ENCODE results near the gene SPATA24.
"Not testable (repeated sequence)": the region's sequence is repeated elsewhere in the genome, so short reads cannot be mapped to it uniquely, and the experiment has no call there.

SPATA24 gene

DNA sequence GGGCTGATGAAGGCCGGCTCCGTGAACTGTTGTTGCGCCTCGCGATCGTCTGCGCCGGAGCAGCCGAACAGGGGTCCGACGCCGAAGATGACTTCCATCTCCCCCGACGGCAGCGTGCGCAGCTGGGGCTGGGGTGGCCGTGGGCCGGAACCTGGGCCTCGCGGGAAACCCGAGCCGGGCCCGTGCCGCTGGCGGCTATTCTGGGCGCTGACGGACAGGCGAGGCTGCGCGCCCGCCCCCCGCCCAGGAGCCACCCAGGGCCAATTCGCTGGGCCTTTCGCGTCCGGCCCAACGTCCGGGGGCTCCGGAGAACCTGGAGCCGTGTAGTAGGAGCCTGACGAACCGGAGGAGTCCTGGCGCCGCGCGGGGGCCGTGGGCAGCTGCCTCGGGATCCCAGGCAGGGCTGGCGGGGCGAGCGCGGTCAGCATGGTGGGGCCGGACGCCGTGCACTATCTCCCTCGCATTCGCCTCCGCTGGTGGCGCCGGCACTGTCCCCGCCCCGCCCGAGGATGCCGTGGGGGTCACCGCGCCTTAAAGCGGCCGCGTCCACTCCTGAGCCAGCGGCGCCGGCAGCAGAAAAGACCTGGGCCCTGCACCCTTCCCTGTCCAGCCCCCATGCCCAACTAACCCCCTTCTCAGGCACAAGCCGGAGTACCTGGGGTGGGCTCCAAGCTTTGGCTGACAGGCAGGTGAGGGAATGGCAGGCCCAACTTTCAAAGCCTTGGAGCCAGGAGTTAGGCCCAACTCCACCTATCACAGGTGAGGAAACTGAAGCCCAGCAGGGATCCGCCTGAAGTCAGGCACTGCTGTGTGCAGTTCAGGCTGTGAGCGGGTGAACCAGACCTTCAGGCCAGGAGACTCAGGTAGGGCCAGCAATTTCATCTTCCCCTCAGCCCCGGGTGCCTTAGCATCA, 9.0 kb downstream of the SPATA24 start, which contains the start of gene PROB1:
PROB1 (minus strand) TSS at position 451 of the 913 bp plus-strand sequence; CDS start at position 428, 23 bp downstream.
- no peak for DNase-seq

DNA sequence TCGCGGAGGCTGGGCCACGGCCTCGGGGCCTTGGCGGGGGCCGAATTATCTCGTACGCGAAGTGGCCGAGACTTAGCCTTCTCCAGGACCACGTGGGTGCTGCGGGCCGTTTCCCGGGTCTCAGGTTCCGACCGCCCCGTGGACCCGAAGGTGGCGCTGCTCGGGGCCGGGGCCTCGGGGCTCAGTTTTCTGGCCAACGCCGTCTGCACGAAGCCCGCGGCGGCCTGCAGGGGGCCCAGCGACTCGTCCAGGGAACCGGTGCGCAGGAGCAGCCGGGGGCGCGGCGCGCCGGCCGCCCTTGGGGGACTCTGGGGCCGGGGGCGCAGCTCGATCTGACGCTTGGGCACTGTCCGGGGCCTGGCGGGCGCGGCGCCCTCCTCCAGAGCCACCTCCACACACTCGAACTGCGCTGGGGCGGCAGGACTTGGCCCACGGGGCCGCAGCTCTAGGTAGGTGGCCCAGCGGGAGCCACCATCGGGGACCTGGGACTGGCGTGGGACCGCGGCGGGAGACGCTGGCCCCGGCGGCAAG, 9.7 kb downstream of the SPATA24 start:
- DNase-seq, result peak; percentile 38

- no peak for DNase-seq
These were observed 10.3 kb downstream of the SPATA24 start for GRCh38 chr5:139393497-139394122.

DNA sequence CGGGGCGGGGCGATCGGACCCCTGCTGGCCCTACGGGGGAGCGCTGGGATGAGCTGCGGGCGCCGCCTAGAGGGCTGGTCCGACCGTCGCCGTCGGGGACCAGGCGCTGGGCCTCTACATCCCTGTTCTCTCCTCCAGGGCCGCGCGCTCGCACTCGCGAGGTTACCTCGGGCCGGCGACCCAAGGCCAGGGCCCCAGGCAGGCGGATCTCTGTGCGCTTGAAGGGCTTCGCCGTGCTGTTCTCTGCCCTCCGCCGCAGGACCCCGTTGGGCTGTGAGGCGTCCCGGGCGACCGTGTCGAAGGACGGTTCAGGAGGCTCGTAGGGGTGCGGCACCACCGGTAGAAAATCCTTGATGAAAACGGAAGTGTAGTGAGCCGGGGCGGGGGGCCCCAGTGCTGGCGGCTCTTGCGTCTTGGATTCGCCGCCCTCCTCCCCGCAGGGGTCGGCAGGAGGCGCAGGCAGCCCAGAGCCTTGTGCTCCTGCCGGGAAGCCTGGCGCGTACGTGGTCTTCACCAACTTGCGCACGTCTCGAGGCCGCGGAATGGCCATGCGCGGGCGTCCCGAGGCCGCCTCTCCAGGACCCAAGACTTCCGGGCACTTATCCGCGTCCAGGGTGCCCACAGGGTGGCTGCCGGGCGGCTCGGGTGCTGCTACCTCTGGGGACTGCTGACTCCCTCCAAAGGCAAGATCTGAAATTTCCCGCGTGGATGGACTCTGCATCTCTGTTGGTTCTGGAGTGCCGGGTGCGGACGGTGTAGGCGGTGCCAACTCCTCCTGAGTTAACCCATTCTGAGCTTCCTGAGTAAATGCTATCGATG, 11.0 kb downstream of the SPATA24 start:
- DNase-seq, result peak; percentile 67

- no peak for DNase-seq
These were observed 11.6 kb downstream of the SPATA24 start for GRCh38 chr5:139392324-139392677.

- peak; percentile 39 for DNase-seq
These were observed 12.1 kb downstream of the SPATA24 start for GRCh38 chr5:139391570-139392323.

GRCh38 chr5:139390639-139391569, 13.0 kb downstream of the SPATA24 start:
- DNase-seq, result no peak

DNA sequence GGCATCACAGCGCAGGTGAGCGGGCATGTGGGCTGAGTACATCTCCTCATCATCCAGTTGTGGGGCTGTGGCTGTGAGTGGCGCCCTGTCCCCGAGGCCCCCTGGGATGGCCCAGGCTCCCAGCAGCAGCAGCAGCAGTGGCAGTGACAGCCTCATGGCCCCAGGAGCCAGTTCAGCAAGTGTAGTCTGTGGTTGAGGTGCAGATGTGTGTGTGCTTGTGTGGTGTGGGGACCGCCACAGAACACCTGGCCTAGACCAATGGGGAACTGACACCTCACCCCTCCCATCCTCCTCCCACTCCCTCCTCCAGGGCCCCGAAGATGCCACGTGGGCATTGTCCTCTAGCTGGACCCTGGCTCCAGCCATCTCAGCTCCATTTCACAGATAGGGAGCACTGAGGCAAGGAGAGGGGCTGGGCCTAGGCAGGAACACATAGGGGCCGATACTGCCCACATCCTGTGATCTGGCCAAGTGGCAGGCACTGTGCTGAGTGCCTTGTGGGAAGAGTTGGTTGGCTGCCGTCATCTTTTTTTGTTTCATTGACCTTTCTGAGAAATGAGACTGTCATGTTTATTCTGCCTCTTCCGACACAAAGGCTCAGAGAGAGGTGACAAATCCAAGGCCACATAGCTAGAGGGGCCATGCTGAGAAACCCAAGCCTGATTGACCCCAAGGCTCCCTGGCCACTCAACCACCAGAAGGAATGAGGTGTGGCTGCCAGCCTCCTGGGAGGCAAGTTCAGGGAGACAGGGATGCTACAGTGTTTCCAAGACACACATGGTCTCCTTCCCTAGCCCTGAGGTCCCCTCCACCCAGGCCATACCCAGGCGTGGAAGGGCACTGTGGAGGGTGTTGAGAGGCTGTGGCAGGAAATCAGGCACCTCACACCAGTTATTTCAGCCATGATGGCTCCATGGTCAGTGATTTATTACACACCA, 13.9 kb downstream of the SPATA24 start, which contains the start of gene MZB1:
MZB1 (minus strand) TSS at position 213 of the 938 bp plus-strand sequence; CDS start at position 156, 57 bp downstream.
- no peak for DNase-seq

- DNase-seq, result peak; percentile 53
These were observed 15.6 kb downstream of the SPATA24 start for GRCh38 chr5:139388198-139388821.

DNA sequence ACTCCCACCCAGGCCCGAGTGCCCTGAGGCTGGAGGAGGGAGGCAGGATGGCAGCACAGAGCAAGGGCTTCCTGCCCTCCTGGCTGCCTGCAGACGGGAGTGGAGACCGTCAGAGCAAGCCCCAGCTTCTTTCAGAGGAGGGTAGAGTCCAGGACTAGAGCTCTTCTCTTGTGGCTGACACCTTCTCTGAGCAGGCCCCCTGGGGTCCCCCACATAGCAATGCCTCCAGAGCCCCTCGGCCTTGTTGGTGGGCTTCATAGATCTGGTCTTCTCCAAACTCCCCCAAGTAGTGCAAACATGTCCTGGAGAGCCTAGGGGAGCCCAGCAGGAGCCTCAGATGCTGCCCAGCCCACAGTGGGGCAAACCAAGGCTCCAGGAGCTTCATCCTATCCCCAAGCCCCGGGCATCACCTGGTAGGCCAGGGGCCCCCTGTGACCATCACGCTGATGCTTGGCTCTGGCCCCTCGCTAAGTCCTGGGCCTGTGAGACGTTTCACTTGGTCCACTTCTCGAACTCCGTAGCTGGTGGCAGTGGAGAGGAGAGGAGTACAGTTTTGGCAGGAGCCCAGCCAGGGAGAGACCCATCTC, 16.2 kb downstream of the SPATA24 start:
- DNase-seq, result no peak

GRCh38 chr5:139386956-139387355, 16.9 kb downstream of the SPATA24 start:
- DNase-seq, result not testable (repeated sequence)

DNA sequence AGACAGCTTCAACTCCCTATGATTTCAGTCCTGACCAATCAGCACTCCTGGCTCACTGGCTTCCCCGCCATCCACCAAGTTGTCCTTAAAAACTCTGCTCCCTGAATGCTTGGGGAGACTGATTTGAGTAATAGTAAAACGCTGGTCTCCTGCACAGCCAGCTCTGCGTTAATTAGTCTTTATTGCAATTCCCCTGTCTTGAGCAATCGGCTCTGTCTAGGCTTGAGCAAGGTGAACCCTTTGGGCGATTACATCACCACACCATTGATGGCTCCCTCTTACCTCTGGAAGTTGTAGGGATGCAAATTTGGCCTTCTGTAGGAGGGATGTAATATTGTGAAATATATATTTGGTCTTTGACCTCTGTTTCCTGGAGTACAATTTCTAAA, 17.8 kb downstream of the SPATA24 start:
- DNase-seq, result no peak

DNA sequence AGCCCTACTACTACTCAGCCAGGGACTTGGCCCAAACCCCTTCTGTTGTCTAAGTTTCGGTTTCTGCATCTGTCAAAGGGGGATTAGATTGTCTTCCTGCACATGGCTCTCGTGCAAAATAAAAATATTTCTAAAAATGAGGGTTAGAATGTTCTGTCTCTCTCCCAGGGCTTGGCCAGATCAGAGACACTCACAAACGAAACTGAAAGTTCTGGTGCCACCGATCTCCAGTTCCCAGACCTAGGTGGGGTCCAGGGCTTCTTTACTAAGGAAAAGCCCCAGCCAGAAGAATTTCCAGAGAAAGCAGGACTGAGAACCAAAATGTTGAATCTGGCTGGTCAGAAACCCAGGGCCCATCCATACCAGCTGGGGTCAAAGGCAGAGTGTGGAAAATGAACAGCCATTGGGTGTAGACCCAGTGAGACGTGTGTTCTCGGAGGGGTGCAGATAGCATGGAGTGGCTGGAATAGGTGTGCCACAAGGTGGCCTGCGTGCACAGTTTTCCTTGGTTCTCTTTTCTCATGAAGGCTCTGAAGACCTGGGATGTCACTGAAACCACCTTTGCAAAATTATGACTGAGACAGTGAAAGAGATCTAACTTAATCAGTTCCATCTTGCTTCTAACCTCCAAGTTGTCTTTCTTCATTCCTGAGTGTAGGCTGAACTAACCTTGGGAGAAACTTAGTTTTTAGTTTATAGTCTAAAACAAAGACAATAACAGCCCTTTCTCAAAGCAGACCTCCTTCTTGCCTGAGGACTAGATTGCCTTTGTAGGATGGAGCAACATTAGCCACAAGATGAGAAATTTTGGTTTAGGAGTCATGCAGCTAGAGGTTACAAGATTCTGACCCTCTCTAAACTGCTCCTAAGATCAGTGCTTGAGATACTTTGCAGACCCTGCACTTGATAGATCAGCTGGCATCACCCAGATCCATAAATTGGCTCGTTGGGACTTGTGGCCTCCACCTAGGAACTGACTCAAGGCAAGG, 18.5 kb downstream of the SPATA24 start:
- no peak for DNase-seq

DNA sequence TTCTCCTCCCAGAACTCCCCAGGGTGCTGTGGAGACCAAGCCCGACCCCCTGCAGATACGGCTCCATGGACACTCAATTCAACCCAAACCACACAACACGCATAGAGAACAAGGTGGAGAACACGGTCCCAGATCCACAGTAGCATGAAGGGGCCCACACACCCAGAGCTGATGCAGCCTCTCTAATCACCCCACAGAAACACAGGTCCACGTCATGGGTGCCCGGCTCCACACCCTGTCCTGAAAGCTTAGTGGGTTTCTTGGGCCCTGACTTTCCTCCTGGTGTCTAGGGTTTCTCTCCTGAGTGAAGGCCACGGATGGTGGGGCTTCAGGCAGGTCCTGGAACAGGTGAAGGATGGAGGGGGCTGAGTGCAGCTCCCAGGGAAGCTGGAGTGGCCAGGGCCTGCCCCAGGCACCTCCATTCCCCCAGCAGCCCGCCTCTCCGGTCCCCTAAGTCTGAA, 19.3 kb downstream of the SPATA24 start:
- DNase-seq, result no peak

DNA sequence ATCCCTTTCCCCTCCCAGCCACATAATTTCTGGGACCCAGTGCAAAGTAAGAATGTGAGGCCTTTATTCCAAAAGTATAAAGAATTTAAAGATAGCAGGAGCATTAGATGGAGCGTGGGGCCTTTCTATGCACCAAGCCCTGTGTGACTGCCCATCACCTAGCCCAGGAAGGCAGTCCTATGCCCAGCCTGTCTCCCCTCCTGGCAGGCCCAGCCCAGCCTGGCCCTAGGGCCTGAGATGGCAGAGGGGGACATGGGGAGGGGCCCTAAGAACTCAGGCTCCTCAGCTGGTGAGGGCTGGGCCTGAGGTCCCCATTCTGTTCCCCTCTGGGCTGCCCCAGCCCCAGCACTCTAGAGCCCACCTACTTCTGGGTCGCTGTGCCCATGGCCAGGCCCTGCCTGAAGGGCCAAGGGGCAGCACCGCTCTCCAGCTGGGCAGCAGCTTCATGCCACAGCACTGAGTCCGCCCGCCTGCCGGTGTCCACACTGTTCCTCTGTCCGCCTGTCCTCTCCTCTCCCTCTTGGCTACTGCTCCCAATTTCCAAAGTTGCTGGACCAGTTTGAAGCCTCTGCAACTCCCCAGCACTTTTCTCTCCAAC, 19.8 kb downstream of the SPATA24 start:
- no peak for DNase-seq

DNA sequence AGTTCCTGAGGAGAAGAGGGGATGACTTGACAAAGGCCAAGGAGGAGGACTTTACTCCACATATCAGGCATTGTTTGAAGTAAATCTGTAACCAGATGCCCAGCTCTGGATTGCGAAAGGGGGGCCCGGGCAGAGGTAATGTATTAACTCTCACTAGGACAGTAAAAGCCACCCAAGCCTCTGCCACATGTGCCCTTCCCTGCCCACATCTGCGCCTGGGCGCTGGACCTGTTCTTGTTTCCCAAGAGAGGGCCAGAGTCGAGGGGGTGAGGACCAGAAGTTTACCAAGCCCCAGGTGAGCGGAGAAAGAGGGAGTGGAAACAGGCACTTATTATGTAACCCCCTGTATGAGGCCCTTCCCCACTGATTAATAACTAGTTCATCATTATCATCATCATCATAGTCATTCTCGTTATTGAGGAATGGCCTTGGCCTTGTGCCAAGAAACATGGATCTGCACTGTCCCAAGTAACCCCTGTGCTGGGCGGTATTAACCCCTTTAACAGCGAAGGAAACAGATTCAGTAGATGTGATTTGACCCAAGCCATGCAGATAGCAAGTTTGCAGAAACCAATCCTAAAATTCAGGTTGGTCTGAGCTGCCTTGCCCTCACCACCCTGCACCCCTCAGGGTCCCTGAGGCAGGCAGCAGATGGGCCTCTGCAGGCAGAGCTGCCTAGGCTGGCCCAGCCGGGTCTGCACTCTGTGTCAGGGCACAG, 20.5 kb downstream of the SPATA24 start, which contains the start of gene SLC23A1:
SLC23A1 (minus strand) TSS at position 23 of the 718 bp plus-strand sequence. CDS start 44 bp downstream, outside the sequence.
- no peak for DNase-seq
